Measurements from ENCODE around the gene MAPRE2. TPM values are rescaled to one million over a fixed set of nuclear protein-coding genes. Genes with fewer than 3 reads are reported as not detected.

Gene MAPRE2
- total and polyA plus RNA-seq, 2 of the 13 experiments (the other 11 are each of a cell fraction or from before 2014, with no cell fraction given) = 34.5 to 67.9 TPM

DNA sequence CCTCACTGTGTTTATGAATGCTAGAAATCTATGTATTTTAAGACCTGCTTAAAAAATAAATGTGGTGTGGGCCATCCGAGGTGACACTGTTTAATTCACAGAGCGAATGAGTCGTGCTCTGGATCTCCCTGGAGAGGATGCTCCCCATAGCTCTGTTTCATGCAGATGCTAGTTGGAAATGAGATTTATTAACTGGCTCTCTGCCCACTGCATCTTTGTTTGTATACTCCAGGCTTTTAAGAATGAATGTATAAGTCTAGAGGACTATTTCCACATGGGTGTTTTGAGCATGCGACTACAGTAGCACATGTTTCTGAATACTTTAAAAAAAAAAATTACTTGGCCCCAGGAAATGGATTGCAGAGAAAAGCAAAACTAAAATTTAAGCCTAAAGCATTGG lies 3.9 kb downstream of the MAPRE2 start (continued):
- TF ChIP-seq, protein P1, sequence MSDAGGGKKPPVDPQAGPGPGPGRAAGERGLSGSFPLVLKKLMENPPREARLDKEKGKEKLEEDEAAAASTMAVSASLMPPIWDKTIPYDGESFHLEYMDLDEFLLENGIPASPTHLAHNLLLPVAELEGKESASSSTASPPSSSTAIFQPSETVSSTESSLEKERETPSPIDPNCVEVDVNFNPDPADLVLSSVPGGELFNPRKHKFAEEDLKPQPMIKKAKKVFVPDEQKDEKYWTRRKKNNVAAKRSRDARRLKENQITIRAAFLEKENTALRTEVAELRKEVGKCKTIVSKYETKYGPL (CRISPR knock-in tag; IDR thresholded peaks at IDR 0.05) = no peak

DNA sequence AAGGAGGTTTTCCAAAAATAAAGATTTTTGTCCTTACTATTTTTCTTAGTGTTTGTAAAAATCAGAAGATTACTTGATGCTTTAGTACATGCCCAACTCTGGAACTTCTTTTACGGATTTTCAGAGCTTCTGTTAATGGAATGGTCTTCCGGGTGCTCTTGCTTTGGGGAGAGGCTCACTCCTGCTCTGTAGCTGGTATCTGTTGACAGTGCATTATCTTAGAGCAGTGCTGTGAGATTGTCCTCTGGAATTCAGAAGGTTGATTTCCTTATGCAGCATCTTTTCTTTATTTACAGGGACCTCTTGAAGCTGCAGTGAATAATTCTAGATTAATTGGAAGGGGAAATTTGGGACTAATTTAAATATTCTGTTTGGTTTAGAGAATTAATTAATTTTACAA lies 4.6 kb downstream of the MAPRE2 start:
- no TSS peak for BruUV-seq (replicated peaks)
- Histone ChIP-seq H3K9ac (ENCODE audit: insufficient read depth, low read depth, low read length) (no peak overlapping the region), H3K4me2 (ENCODE audit: low read depth, low read length) (no peak overlapping the region), H4K20me1 (ENCODE audit: insufficient read depth, low read length) (peaks cover 15% of the 10 kb centered on the region), H3K4me1 (ENCODE audit: insufficient read depth, low read length) (peaks cover 71% of the 10 kb centered on the region), H3K27ac (ENCODE audit: extremely low read length, insufficient read depth, low read length) (no peak overlapping the region), H3K4me3 (replicated peaks in 1 of 3; ENCODE audit: insufficient read depth in 1 of 3, low read depth in 2 of 3, low read length in 3 of 3) (no peak overlapping the region), H2AFZ (ENCODE audit: low read length) (no peak overlapping the region), H3K27me3 (ENCODE audit: control insufficient read depth in 1 of 2, insufficient read depth in 2 of 2, low read length in 2 of 2) (no peaks in the 10 kb centered on the region), H3K9me3 (ENCODE audit: low read length) (no peaks in the 10 kb centered on the region), H3K36me3 (replicated peaks in 1 of 2; ENCODE audit: control insufficient read depth in 1 of 2, insufficient read depth in 2 of 2, low read length in 2 of 2) (0 out of 5 replicates have a peak, but pooled peaks cover 0 to 3% of the 10 kb centered on the region in 2 experiments), H3K79me2 (ENCODE audit: insufficient read depth, low read length) (peaks cover 89% of the 10 kb centered on the region)
- no peak for FAIRE-seq
- intact Hi-C loops (cut with micrococcal nuclease; ENCODE audit: unreplicated experiment) = loop anchor here (10.0 kb wide), 2 partner anchors 99 to 131 kb away; no protein-coding TSS in a partner anchor
- in situ Hi-C loops (cut with HindIII; ENCODE audit: extremely low pct_ligation_motif_present, low pct_unique_long_range_greater_than_20kb) = no loop called here
- ChIA-PET POLR2A (no interaction called here), CTCF (ENCODE audit: low intra/inter-chr PET ratio, low total read pairs) (no interaction called here)
- WGBS (ENCODE audit: low lambda C conversion rate) = 100% methylated on average over 2 of the region's 2 CpGs
- DNase-seq (ENCODE audit: low spot score) = no peak
- TF ChIP-seq ARNT (IDR thresholded peaks at IDR 0.05) = no peak
- TF ChIP-seq, protein P2, sequence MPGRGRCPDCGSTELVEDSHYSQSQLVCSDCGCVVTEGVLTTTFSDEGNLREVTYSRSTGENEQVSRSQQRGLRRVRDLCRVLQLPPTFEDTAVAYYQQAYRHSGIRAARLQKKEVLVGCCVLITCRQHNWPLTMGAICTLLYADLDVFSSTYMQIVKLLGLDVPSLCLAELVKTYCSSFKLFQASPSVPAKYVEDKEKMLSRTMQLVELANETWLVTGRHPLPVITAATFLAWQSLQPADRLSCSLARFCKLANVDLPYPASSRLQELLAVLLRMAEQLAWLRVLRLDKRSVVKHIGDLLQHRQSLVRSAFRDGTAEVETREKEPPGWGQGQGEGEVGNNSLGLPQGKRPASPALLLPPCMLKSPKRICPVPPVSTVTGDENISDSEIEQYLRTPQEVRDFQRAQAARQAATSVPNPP (CRISPR knock-in tag; IDR thresholded peaks at IDR 0.05) = no peak
- ATAC-seq = no peak

DNA sequence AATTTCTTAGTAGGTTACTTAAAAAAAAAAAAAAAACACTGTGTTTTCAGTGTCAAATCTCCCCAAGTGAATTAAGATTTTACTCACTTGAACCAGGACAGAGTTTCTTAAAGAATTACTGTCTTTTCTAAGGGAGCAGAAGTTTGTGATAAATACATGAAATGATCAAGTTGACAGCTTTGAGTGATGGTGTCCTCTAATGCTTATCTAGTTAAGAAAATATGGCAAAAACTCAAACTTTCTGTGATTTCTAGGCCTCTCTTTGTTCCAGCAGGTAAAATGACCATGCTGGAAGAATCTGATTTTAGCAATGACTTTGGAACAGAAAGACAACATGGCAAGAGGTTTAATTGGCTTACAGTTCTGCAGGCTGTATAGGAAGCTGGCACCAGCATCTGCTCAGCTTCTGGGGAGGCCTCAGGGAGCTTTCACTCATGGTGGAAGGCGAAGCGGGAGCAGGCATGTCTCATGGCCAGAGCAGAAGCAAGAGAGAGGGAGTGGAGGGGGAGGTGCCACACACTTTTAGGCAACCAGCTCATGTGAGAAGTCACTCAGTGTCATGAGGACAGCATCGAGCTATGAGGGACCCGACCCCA lies 6.6 kb downstream of the MAPRE2 start:
- Histone ChIP-seq H2AFZ (ENCODE audit: low read length) (no peak overlapping the region), H3K27ac (ENCODE audit: extremely low read length, insufficient read depth, low read length) (no peak overlapping the region), H3K4me3 (replicated peaks in 1 of 3; ENCODE audit: insufficient read depth in 1 of 3, low read depth in 2 of 3, low read length in 3 of 3) (no peak overlapping the region), H3K79me2 (ENCODE audit: insufficient read depth, low read length) (peaks cover 91% of the 10 kb centered on the region), H3K4me2 (ENCODE audit: low read depth, low read length) (no peak overlapping the region), H3K36me3 (replicated peaks in 1 of 2; ENCODE audit: control insufficient read depth in 1 of 2, insufficient read depth in 2 of 2, low read length in 2 of 2) (peaks cover 0 to 3% of the 10 kb centered on the region in 2 experiments; a peak in 1 of 5 replicates), H3K9me3 (ENCODE audit: low read length) (no peaks in the 10 kb centered on the region), H3K9ac (ENCODE audit: insufficient read depth, low read depth, low read length) (no peak overlapping the region), H3K4me1 (ENCODE audit: insufficient read depth, low read length) (peaks cover 63% of the 10 kb centered on the region), H4K20me1 (ENCODE audit: insufficient read depth, low read length) (peaks cover 10% of the 10 kb centered on the region), H3K27me3 (ENCODE audit: control insufficient read depth in 1 of 2, insufficient read depth in 2 of 2, low read length in 2 of 2) (no peaks in the 10 kb centered on the region)
- ChIA-PET POLR2A (no interaction called here), CTCF (ENCODE audit: low intra/inter-chr PET ratio, low total read pairs) (no interaction called here)
- TF ChIP-seq SSRP1 (CRISPR knock-in tag; IDR thresholded peaks at IDR 0.05) = no peak
- TF ChIP-seq, protein P3, sequence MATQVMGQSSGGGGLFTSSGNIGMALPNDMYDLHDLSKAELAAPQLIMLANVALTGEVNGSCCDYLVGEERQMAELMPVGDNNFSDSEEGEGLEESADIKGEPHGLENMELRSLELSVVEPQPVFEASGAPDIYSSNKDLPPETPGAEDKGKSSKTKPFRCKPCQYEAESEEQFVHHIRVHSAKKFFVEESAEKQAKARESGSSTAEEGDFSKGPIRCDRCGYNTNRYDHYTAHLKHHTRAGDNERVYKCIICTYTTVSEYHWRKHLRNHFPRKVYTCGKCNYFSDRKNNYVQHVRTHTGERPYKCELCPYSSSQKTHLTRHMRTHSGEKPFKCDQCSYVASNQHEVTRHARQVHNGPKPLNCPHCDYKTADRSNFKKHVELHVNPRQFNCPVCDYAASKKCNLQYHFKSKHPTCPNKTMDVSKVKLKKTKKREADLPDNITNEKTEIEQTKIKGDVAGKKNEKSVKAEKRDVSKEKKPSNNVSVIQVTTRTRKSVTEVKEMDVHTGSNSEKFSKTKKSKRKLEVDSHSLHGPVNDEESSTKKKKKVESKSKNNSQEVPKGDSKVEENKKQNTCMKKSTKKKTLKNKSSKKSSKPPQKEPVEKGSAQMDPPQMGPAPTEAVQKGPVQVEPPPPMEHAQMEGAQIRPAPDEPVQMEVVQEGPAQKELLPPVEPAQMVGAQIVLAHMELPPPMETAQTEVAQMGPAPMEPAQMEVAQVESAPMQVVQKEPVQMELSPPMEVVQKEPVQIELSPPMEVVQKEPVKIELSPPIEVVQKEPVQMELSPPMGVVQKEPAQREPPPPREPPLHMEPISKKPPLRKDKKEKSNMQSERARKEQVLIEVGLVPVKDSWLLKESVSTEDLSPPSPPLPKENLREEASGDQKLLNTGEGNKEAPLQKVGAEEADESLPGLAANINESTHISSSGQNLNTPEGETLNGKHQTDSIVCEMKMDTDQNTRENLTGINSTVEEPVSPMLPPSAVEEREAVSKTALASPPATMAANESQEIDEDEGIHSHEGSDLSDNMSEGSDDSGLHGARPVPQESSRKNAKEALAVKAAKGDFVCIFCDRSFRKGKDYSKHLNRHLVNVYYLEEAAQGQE (IDR thresholded peaks at IDR 0.05; ENCODE audit: borderline replicate concordance in 1 of 2, low read depth in 1 of 2, low read length in 2 of 2) = no peak
- TF ChIP-seq CENPT (CRISPR knock-in tag; IDR thresholded peaks at IDR 0.05; ENCODE audit: low read depth) = no peak
- WGBS (ENCODE audit: low lambda C conversion rate) = 97% methylated on average over 4 of the region's 4 CpGs
- BruUV-seq (replicated peaks) = no TSS peak
- no peak for DNase-seq (ENCODE audit: low spot score)
- ATAC-seq = no peak
- FAIRE-seq = no peak
- intact Hi-C loops (cut with micrococcal nuclease; ENCODE audit: unreplicated experiment) (loop anchor here (10.0 kb wide), 2 partner anchors 97 to 133 kb away; no protein-coding TSS in a partner anchor), in situ Hi-C loops (cut with HindIII; ENCODE audit: extremely low pct_ligation_motif_present, low pct_unique_long_range_greater_than_20kb) (no loop called here)

All from HepG2 (cell line).